Amygdala (tissue), 56 donors: ENCODE measurements around the gene ZNF485.
"Not testable (repeated sequence)": the region's sequence is repeated elsewhere in the genome, so short reads cannot be mapped to it uniquely, and the experiment has no call there.

Experiments
- DNase-seq, 56 donors: peaks; one replicate each; lab custom pipeline; 2025; lab: John Stamatoyannopoulos, UW

Gene ZNF485

GRCh38 chr10:43601576-43601975, 4.7 kb upstream of the ZNF485 start:
- not testable (repeated sequence) for DNase-seq

- no peak for DNase-seq
Observed at GRCh38 chr10:43605850-43606322, 352 bp upstream of the ZNF485 start.

DNA sequence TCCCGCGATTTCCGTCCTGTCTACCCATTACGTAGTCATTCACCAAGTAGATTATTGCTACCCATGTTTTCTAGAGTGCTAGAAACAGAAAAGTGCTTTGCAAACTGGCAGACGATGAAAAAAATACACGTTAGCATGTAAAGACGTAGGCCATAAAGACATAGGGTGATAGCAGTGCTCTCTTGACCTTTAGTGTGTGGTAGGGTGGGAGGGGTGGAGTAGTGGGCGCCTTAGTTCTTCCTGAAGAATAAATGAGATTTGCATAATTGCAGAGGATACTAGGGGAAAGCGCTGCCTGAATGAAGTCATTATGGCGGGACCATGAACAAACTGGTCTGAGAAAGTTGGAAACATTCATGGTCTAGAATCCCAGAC, 948 bp downstream of the ZNF485 start:
- no peak for DNase-seq

DNA sequence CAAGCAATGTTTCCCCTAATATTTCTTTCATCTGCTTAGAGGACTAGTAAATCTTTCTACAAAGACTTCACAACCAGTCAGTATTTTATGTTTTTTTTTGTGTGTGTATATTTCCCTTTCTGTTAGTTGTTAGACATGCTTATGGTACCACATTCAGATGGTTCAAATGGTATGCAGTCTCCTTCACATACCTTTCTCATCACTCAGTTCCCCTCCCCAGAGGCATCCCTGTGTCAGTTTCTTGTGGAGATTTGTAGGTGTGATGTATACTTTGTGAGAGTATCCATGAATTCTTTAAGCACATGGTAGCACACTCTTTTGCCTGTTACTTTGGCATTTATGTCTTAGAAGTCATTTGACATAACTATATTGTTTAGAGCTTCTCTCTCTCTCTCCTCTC, 4.4 kb downstream of the ZNF485 start:
- no peak for DNase-seq

DNA sequence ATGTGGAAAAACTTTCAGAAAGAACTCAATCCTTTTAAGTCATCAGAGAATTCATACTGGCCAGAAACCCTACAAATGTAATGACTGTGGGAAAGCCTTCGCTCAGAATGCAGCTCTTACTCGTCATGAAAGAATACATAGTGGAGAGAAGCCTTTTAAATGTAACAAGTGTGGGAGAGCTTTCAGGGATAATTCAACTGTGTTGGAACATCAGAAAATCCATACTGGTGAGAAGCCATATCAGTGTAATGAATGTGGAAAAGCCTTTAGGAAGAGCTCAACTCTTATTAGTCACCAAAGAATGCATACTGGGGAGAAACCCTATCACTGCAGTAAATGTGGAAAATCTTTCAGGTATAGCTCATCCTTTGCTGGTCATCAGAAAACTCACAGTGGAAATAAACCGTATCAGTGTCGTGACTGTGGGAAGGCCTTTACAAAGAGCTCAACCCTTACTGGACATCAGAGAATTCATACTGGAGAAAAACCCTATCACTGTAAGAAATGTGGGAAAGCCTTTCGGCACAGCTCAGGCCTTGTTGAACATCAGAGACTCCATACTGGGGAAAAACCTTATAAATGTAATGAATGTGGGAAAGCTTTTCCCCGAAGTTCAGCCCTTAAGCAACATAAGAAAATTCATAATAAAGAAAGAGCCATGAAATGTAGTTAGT, 10.6 kb downstream of the ZNF485 start:
- DNase-seq: no peak

DNA sequence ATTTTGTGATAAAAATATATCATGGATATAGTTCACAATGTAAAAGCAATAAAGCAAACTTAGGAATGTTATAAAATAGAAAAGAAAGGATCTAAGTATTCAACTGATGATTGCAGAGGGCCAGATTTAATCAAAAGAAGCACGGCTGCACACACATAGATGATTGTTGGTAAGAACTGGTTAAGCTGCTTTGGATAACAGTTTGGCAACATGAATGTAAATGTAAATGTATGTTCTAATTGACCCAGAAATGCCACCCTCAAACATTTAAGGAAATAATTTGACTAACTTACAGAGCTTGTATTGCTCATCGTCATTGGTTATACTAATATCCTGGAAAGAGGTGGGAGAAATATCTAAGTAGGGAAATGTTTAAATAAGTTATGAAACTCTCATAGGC, 13.1 kb downstream of the ZNF485 start:
- DNase-seq: no peak

- no peak for DNase-seq
Observed at GRCh38 chr10:43622038-43622437, 15.8 kb downstream of the ZNF485 start.

DNA sequence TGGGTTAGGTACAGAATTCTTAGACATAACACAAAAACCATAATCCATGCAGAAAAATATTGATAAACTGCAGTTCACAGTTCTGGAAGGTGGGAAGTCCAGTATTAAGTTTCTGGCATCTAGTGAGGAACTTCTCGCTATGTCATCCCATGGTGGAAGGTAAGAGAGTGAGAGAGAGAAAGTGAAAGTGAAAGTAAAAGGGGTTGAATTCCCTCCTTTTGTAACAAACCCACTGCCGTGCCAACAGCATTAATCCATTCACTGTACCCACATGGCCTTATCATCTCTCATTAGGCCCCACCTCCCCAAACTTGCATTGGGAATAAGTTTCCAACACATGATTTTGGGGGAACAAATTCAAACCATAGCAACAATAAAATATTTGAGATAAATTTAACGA, 17.1 kb downstream of the ZNF485 start:
- DNase-seq: no peak

GRCh38 chr10:43627942-43628341, 21.7 kb downstream of the ZNF485 start:
- DNase-seq: no peak

DNA sequence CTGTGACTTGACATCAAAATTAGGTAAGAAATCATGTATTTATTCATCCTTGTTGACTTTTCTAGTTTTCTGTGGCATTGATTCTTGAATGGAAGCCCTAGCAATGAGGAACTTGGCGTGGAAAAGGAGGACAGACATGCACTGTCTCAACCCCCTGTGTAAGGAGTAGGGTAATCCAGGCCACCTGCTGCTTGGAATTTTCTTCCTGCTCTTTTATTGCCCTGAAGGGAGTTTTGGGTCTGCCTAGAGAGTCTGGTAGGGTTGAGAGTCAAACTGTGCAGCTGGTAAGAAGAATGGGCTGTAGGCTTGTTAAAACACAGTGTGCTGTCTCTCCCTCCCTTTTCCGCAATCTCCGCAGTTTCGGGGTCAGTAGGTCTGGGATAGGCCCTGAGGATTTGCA, 22.7 kb downstream of the ZNF485 start:
- DNase-seq: no peak

GRCh38 chr10:43635816-43636215, 29.6 kb downstream of the ZNF485 start:
- not testable (repeated sequence) for DNase-seq

- no peak for DNase-seq
Observed at GRCh38 chr10:43640603-43641002, 34.4 kb downstream of the ZNF485 start.

DNA sequence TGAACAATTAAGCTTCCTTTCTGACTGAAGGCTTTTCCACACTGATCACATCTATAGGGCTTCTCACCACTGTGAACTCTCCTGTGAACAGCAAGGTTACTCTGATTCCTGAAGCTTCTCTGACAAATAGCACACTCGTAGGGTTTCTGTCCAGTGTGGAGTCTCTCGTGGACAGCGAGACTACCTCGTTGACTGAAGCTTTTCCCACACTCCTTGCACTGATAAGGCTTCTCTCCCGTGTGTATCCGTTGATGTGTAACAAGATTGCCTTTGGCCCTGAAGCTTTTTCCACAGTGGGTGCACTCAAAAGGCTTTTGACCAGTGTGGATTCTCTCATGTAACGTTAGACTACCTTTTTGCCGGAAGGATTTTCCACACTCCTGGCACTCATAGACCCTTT, 38.0 kb downstream of the ZNF485 start:
- DNase-seq: no peak

DNA sequence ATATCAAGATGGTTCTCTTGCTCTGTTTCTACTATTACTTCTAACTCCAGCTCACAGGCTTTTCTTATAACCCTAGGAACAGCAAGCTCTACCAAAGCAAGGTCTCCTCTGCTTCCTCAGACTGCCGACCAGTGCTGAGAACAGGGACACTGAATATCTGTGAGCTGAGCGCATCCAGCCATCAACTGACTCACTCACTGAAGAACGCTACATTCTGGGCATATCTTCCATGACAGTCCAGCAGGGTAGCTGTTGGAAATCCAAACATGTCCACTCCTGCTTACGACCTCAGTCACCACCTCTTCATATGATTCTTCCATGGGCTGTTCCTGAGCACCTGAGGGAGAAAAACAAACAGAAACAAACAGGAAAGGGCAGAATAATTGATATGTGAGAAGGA, 39.6 kb downstream of the ZNF485 start:
- no peak for DNase-seq

DNA sequence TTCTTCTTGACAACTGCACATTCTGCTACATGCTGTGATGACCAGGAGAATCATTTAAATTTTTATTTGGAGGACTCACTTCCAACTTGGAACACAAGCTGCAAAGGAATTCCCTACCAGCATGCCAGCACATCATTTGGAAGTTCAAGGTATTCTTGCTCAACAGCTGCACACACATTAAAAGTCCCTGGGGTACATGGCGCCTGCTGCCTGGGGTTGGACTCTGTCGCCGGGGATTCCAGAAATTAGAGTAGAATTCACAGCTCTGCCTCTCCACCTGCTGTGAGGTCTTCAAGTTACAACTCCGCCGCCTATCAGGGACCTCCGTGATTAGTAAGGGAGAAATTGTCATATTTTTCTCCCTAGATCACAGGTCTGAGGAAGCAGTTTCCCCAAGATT, 41.3 kb downstream of the ZNF485 start:
- DNase-seq: no peak

GRCh38 chr10:43648095-43648397, 41.8 kb downstream of the ZNF485 start:
- no peak for DNase-seq

DNA sequence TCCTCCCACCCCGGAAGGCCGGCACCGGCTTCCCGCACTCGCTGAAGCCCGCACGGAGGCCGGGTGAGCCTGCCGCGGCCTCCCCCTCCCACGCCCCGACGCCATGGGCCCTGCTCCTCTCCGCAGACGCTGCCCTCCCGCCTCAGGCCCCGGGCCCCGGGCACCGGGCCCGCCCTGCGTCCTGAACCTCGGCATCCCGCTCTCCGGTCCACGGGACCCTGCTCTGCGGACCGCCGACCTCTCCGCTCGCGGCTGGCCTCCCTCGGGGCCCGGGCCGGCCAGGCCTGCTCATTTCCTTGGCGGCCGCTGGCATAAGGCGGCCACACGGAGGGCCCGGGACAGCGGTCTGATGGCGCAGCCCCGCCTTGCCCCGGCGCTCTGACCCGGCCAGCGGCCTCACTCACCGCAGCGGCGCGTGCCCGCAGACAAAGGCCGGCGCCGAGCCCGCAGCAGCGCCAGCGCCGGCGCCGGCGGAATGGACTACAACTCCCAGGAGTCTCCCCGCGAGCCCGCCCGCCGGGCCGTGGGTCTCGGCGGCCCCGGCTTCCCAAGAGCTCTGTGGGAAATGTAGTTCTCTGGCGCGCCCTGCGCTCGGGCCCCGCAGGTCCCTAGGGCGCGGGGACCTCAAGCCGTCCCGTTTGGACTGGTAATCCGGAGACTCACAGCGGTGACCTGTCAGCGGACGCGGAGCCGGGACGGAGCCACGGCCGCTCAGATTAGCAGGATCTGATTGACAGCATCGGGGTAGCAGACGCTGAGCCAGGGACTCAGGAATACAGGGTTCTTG, 42.4 kb downstream of the ZNF485 start, which contains the start of gene ZNF32:
Gene ZNF32, minus strand, starts transcription at position 484 of the 787 bp plus-strand sequence. CDS start 2,748 bp downstream, outside the sequence.
- peak; percentile 23 to 90 (median 77) for DNase-seq

GRCh38 chr10:43649185-43649523, 42.9 kb downstream of the ZNF485 start:
- DNase-seq: peak in 1 of 56 donors; percentile 60

DNA sequence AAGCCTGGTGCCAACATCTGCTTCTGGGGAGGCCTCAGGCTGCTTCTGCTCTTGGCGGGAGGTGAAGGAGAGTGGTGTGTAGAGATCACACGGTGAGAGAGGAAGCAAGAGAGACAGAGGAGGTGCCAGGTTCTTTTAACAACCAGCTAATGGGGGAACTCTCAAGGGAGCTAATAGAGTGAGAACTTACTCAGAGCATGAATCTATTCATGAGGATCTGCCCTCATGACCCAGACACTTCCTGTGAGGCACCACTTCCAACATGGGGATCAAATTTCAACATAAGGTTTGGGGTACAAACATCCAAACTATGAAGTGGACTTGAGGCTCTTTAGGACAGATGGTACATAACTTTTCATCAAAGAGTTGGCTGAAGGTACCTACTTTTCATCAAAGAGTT, 47.5 kb downstream of the ZNF485 start:
- no peak for DNase-seq

- no peak for DNase-seq
Observed at GRCh38 chr10:43655311-43655710, 49.1 kb downstream of the ZNF485 start.

DNA sequence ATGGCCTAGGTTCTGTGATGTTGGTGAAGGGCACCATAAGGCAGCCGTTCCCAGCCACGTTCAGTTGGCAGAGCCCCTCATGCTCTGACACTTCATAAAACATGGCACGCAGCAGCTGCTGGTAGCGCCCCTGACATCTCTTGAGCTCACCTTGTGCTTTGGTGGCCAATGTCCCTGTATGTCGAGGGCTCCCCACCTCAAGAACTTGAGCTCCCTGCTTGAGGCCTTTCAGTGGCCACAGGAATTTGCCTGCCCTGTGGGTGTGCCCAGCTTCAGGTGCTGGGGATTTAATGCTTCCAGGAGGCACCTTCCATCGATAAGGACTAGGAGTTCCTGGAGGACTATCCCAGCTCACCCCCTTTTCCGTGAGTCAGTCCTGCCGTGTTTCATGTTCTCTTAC, 52.0 kb downstream of the ZNF485 start:
- DNase-seq: no peak

- no peak for DNase-seq
Observed at GRCh38 chr10:43665054-43665453, 58.8 kb downstream of the ZNF485 start.
